22Rv1 (cell line): Measurements from ENCODE around the gene MIS18A.

Experiments used
- H3K27ac ChIP-seq: fragments of 450-650 bp; 2 replicates; pipeline ENCODE4 v1.5.1; 2017
- ZFX ChIP-seq: fragments of 450-650 bp; IDR thresholded peaks from 2 replicates; pipeline ENCODE4 v1.6.1; 2017; ENCODE audit warnings: antibody characterized with exemption, borderline replicate concordance
- TF ChIP-seq, protein P1 (sequence below): fragments of 450-650 bp; IDR thresholded peaks from 2 replicates; pipeline ENCODE4 v1.5.1; 2017; ENCODE audit warnings: mild to moderate bottlenecking

MIS18A gene

GRCh38 chr21:32253215-32253641, 25.6 kb downstream of the MIS18A start:
- TF ChIP-seq, protein P1, sequence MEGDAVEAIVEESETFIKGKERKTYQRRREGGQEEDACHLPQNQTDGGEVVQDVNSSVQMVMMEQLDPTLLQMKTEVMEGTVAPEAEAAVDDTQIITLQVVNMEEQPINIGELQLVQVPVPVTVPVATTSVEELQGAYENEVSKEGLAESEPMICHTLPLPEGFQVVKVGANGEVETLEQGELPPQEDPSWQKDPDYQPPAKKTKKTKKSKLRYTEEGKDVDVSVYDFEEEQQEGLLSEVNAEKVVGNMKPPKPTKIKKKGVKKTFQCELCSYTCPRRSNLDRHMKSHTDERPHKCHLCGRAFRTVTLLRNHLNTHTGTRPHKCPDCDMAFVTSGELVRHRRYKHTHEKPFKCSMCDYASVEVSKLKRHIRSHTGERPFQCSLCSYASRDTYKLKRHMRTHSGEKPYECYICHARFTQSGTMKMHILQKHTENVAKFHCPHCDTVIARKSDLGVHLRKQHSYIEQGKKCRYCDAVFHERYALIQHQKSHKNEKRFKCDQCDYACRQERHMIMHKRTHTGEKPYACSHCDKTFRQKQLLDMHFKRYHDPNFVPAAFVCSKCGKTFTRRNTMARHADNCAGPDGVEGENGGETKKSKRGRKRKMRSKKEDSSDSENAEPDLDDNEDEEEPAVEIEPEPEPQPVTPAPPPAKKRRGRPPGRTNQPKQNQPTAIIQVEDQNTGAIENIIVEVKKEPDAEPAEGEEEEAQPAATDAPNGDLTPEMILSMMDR: no peak
- TF ChIP-seq ZFX: no peak

DNA sequence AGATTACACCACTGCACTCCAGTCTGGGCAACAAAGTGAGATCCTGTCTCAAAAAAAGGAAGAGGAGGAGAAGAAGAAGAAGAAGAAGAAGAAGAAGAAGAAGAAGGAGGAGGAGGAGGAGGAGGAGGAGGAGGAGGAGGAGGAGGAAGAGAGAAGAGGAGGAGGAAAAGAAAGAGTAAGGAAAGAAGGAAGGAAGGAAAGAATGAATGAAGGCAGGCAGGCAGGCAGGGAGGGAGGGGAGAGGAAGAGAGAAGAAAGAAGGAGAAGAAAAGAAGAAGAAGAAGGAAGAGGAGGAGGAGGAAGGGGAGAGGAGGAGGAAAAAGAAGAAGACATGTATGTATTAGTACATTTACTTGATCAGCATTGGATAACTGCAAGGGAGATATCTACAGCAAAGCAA, 26.7 kb downstream of the MIS18A start:
- TF ChIP-seq, protein P1: no peak
- TF ChIP-seq ZFX: no peak
- H3K27ac ChIP-seq: no peak overlapping the region

More at GRCh38 chr21:32253215-32253641, 25.6 kb downstream of the MIS18A start:
- no peak overlapping the region for H3K27ac ChIP-seq

- no peak overlapping the region for H3K27ac ChIP-seq
Measured at GRCh38 chr21:32249511-32250280, 29.2 kb downstream of the MIS18A start.

DNA sequence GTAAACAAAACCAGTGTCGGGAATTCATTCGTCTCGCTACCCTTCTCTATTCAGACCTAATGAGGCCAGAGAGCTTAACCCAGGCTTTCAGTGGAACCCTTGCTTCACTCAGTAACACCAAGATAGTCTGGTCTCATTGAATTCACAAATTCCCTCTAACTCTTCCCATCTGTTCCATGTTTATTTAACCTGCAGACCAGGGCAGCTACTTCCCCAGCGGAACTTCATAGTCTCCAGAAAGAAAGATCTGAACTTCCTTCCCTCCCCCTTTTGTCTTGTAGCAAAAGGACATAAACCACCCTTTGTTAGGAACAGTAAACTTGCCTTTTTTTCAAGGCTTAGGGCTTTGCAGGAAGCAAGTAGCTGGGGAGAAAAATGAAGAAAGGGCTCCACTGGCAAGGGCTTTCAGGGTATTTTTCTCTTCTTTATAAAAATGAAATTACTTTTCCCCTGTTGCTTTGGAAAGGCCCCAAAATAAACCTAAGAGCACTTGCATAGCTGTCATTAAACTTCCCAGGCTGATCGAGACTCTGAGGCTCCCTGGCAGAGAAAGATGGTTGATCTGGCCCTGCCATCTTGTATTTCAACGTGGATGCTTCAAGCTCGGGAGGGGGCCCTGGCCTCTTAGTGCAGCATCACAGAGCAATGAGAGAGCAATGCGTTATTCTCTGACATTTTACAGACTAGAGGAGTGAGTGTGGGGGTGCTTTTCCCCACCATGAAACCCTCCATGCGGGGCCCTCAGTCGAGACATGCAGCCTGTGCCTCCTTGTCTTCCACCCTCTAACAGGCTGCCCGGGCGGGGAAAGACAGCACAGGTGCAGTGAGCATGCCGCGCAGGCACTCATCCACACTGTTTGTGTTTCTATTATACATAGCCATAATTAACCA, 30.0 kb downstream of the MIS18A start:
- TF ChIP-seq, protein P1: no peak
- no peak for TF ChIP-seq ZFX
- no peak overlapping the region for H3K27ac ChIP-seq

More at GRCh38 chr21:32249511-32250280, 29.2 kb downstream of the MIS18A start:
- TF ChIP-seq, protein P1: no peak
- no peak for TF ChIP-seq ZFX

DNA sequence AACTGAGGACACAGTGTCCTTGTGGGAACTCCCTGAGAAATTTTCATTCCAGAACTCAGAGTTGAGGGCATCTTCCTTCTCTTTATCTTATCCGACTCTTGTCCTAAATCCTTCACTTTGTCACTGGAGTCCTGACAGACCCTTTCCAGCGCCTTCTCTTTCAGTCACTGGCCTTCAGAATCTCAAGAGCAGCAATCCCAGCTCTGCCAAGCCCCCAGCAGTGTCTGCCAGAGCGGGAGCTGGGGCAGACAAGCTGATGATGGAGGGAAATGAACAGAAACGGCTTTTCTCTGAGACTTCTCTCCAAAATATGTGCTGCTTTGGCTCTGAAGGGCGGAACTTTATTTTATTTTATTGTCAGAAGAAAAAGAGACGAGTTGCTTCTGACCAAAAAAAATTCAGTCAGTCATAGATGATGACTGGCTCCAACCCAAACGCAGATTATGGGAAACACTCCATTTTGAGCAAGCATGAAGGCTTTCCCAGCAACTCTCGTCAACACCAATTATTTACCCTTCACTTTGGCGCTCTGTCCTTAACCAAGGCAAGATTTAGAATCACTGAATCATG, 32.2 kb downstream of the MIS18A start:
- H3K27ac ChIP-seq: no peak overlapping the region
- TF ChIP-seq, protein P1: no peak
- no peak for TF ChIP-seq ZFX

GRCh38 chr21:32245971-32246370, 32.9 kb downstream of the MIS18A start:
- H3K27ac ChIP-seq: no peak overlapping the region
- TF ChIP-seq ZFX: no peak
- TF ChIP-seq, protein P1: no peak
